Inflammatory macrophage treated with lipopolysaccharide for 1 hour (primary cell): ENCODE measurements around the gene DYNC2LI1.

Source experiments
- DNase-seq, 2 donors: peaks; one replicate each; pipeline ENCODE4 v3.0.0-alpha.2; 2020 to 2022

DYNC2LI1 gene

DNA sequence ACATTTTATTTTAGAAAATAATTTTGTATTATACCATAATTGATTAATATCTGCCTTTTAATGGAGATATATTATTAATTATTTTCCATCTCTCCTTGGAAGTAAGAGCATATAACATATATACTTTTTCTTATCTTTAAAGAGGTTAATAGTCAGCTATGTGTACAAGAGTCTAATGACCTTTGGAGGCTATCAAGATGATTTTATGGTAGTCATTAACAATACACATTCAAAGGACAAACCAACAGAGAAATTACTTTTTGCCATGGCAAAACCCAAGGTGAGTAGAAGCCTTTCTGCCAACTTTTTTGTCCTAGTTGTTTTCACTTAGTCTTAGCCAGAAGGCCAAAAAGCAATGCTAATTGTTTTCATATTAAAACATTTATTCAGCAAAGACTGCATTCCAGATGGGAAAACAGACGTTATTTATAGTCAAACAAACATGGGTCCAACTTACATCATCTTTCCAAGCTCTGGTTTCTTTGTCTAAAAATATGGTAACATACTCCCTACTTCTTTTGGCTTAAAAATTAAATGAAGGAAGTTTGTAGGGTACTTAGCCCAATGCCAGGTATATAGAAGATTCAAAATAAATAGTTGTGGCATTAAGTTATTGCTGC is 9.6 kb upstream of the DYNC2LI1 start:
- DNase-seq, result no peak

DNA sequence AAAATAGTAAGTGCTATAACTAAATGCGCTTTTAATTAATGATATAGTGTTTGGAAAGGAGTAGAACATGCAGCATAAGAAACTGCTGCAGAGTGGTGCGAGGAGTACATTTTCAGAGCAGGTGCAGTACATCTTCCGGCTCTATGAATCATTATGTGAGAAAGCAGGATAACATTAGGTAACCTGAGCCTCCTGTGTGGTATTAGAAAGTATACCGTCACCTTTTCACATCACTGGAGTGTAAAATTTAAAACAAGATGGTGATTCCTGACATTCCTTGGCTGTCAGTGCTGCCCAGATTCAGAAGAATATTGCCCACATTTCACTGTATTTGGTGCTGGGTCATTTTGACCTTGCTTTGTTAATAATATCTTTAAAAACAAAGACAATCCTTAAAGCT is 7.8 kb upstream of the DYNC2LI1 start:
- DNase-seq, result no peak

DNA sequence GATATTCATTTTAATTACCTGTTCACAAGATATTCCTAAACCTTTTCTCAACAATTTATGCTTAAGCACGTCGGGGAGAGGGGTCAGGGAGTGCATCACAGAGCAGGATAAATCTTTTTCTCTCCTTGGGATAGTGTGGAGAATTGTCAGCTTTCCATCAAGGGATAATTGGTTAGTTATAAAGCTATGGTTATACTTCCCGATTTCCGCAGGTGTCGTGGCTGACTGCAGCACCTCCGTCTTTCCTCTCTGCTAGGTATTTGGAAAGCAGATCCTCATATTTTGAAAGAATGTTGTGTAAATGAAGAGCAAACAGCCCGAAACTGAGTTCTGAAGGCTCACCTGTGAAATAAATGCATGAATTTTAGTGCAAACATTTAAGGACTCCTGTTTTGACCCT is 778 bp downstream of the DYNC2LI1 start:
- DNase-seq, result no peak

DNA sequence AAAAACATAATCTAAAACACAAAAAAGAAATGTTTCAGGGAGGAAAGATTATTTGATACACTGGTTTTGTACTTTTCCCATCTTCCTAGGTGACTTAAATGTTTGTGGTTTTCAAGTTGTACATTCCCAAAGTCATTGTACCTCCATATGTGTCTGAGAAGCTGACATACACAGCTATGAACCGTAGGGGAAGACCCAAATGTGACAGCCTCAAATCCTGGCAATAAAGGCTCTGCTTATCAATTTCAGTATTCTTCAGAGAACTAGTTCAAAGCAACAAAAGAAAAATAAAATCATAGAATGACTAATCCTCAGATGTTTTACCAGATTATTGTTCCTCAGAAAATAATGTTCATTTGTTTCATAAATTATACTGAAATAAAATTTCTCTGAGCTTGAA is 2.5 kb downstream of the DYNC2LI1 start:
- DNase-seq, result no peak

DNA sequence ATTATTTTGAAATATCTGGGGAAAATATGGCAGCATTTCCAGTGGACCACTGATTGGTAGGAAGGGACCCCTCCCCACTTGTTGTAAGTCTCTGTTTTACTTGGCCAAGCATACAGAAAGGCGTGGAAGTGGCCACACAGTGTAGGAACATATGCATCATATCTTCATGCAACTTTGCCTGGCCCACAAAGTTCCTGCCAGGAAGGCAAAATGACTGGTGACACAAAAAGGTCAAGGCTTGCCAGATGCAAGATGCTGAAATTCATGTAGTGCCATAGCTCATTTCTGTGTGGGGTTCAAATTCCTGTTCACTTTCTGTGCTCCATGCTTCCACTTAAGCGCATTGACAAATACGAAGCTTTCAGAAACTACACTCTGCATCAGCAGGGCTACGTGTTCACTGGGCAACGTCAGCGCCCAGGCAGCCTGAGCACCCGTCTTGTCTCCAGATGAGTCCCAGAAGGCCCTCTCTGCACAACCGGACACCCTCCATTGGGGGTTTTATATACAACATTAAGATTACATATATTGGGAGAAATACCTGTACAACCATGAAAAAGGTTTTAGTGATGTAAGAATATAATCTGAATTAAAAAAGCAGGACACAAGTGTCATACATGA is 3.6 kb downstream of the DYNC2LI1 start:
- DNase-seq, result no peak

DNA sequence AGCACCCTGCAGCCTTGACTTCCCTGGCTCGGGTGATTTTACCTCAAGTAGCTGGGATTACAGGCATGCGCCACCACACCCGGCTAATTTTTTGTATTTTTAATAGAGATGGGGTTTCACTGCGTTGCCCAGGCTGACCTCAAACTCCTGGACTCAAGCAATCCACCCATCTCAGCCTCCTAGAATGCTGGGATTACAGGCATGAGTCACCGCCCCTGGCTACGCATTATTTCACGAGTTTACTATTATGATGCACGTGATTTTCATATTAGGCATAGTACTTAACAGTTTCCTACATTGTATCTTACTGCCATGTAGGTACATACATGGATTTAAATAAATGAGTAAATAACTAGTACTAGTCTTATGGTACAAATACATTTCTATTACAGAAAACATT is 4.4 kb downstream of the DYNC2LI1 start:
- no peak for DNase-seq

DNA sequence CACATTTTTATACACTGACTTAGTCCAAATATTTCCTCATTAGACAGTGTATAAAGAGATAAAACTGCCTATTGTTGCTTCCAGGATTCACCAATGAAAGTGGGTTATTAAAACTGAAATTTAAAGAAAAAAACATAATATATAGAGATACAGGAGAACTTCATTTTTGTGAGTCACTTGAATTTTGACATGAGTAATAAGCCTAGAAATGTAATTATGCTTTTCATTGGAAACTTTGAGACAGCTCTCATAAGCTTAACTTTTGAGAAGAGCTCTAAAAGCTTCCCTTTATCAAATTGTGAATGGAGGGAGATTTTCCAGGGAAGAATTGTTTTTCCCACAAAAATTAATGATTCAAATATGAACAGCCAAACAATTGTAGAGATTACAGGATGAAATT is 14.1 kb downstream of the DYNC2LI1 start:
- DNase-seq, result no peak

DNA sequence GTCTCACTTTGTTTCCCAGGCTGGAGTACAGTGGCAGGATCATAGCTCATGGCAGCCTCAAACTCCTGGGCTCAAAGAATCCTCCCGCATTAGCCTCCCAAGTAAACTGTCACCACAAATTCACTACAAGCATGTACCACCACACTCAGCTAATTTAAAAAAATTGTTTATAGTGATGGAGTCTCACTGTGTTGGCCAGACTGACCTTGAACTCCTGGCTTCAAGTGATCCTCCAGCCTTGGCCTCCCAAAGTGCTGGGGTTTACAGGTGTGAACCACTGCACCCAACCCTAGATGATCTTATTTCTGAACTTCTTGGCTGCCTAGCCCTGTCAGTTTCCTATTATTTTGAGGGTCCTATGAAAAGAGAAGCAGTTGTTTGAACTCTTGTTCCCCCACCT is 14.8 kb downstream of the DYNC2LI1 start:
- no peak for DNase-seq

DNA sequence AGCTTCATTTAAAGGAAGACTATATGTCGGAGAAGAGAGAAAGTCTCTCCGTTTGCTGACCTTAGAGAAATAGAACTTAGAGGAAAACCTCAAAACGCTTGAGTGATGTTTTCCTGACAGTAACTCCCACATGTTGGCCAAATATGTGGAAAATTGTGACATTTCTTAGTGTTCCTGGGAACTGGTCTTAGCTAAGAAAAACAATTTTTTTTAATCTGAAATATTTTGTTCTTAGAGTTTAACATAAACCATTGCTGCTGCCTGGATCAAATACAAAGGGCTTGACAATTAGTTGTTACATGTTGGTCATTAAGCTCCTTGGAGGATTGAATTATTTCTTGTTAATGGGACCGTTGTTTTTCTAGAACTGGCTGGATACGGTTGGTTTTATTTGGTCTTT is 16.3 kb downstream of the DYNC2LI1 start:
- DNase-seq, result no peak

DNA sequence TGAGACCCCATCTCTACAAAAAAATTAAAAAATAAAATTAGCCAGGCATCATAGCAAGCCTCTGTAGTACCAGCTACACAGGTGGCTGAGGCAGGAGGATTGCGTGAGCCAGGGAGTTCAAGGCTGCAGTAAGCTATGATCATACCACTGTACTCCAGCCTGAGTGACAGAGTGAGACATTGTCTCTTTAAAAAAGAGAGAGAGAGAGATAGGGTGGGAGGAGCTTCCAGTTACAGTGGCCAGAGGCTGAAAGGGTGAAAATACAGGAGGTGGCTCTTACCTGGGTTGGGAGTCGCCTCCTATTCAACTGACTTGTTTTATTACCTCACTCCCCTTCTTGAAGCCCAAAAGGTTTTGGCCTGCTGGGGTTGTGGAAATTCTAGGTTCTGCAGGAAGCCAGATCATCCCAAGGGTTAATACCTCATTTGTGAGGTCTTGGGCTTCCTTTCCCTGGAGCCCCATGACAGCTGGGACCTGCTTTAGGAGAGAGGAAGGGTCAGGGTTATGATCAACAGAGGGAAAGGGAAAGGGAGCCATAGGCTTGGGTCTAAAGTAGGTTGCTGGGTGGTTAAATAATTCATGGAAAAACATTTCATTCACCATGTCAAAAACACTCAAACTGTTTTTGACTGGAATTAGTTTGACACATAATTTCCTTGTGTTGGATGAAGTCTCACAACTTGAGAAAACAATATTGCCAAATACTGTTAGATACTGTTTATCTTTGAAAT is 17.4 kb downstream of the DYNC2LI1 start:
- DNase-seq, result no peak

DNA sequence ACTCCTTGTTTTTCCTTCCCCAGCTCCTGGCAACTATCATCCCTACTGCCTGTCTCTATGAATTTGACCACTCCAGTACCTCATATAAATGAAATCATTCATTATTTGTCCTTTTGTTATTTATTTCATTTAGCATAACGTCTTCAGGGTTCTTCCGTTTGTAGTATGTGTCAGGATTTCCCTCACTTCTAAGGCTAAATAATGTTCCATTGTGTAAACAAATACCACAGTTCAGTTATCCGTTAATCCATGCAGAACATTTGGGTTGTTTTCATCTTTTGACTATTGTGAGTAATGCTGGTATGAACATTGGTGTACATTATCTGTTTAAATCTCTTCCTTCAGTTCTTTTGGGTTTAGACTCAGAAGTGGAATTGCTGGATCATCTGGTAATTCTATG is 18.8 kb downstream of the DYNC2LI1 start:
- no peak for DNase-seq

DNA sequence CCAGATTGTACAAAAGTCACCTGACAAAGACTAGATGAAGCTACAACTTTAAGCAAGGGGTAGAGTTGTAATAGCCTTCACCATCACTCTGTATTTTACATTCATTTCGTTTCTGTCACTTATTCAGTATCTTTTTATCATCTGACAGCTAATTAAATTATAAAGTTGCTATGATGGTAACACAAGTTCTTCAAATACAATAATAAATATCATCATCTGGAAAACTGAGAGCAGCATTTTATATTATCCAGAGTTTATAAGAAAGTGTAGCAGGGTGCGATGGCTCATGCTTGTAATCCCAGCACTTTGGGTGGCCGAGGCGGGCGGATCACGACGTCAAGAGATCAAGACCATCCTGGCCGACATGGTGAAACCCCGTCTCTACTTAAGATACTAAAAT is 21.1 kb downstream of the DYNC2LI1 start:
- no peak for DNase-seq

DNA sequence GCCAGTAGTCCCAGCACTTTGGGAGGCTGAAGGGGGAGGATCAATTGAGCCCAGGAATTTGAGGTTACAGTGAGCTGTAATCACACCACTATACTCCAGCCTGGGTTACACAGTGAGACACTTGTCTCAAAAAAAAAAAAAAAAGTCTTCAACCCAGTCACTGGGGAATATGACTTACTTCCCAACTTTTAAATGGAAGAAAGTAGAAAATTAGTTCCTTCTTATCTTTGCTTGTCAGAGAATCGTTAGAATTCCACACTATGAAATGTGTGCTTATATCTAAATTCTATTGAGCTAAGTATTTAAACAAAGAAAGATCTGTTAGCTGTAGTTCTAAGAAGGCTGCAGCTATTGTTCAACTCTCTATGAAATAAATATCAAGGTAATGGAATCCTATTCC is 22.4 kb downstream of the DYNC2LI1 start:
- no peak for DNase-seq

DNA sequence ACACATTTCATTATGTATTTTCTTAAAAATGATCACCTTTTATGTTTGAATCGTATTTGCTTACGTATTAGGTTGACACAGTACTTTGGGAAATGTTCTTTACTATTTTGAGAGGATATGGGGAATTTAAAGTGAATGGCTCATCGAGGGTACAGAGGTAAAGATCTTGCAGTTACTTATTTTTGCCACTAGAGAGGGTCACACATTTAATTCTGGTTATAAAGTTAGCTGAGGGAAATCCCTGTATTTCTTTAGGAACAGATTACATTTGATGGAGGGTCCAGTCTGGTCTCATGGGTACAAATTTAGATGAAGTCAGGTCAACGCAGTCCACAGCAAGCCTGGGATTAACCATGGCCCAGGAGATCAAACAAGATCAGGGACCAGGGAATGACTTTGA is 24.5 kb downstream of the DYNC2LI1 start:
- no peak for DNase-seq

DNA sequence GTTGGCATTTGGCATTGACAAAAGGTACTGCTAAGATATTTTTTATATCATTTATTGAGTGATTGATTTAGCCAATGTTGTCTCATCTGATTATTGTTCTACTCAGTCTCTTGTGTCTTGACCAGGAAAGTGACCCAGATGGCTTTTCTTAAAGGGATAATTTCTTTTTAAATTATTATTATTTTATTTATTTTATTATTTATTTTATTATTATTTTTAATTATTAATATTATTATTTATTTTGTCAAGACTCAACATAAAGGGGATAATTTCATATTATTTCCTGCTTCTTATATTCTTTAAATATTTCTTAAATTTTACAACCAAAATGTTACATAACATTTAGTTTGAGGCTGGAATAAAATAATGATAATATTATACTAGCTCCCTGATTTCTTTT is 27.1 kb downstream of the DYNC2LI1 start:
- no peak for DNase-seq

DNA sequence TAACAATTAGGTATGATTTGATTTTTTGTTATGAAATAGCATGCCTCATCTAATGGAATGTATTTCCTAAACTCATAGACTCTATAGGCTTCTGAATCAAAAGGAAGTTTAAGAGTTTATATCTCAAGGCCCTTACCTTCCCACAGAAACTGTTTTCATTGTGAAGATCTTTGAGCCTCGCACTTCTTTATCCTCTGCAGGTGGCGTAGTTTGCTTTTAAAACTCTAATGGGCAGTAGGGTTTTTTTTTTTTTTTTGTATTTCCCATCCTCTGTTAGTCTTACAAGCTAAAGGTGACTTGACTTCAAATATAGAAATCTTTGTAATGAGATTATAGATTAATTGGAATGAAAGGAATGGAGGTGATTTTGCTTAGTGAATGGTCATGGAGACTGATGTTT is 28.3 kb downstream of the DYNC2LI1 start:
- no peak for DNase-seq

DNA sequence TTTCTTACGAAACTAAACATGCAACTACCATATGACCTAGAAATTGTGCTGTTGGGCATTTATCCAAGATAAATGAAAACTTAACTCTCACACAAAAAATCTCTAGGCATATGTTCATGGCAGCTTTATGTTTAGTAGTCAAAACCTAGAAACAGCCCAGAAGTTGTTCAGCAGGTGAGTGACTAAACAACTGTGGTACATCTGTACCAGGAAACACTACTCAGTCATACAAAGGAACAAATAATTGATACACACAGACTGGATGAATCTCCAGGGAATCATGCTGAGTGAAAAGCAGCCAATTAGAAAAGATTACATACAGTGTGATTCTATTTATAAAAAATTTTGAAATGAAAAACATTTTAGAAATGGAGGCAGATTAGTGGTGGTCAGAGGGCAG is 29.3 kb downstream of the DYNC2LI1 start:
- DNase-seq, result no peak

DNA sequence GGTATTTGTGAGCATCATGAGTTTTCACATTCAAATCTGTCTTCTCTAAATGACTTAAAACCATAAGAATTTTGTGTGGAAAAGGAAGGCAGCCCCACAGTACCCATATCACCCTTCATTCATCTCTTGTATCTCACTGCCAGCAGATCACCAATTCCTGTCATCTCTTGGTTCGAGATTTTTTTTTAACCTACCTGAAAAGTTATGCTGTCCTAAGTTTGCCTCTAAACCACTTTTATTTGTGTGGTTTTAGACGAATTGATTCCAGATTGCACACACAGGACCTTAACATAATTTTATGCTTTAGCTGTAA is 32.8 kb downstream of the DYNC2LI1 start:
- DNase-seq, result no peak

DNA sequence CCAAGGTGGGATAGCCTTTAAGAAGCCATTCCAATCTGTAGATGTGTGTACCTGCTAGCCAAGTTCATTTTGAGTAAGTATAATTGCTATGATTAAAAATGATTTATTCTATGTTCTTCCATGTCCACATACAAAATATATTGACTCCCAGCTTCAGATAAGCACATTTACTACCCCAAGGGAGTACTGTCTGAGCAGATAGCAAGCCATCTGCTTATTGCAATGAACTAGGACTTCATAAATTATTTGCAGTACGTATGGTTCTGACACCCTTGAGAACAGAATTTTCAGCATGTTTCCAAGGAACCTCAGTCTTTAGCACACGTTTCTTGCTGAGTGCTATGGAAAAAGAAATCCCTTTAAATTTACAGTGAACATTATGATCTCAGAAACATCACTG is 36.6 kb downstream of the DYNC2LI1 start:
- DNase-seq, result no peak

DNA sequence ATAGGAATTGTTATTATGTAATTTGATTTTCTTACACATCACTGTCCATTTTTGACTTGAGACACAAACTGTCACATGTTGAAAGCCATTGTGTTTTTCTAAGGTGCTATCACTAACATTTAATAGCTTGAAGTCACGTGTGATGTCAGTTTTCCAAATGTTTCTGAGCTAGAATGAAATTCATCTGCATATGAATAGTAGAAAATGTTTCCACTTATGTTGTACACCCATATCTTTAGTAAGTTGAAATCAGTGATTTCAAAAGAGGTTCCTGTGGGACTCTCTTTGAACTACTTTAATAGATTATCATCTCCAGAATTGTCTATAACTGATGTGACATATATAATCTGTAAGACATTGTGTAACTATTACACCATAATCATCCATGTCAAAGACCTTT is 37.0 kb downstream of the DYNC2LI1 start:
- DNase-seq, result no peak

DNA sequence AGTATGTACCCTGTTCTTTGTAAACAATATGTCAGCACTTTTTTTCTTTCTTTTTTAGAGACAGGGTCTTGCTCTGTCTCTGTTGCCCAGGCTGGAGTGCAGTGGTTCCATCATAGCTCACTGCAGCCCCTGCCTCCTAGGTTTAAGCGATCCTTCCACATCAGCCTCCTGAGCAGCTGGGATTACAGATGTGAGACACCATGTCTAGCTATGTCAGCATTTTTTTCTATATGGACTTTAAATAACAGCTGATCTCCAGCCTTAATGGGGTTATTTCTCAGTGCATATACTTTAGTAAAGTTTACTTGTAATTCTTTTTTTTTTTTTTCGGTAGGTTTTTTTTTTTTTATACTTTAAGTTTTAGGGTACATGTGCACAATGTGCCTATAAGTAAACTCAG is 38.2 kb downstream of the DYNC2LI1 start:
- no peak for DNase-seq

DNA sequence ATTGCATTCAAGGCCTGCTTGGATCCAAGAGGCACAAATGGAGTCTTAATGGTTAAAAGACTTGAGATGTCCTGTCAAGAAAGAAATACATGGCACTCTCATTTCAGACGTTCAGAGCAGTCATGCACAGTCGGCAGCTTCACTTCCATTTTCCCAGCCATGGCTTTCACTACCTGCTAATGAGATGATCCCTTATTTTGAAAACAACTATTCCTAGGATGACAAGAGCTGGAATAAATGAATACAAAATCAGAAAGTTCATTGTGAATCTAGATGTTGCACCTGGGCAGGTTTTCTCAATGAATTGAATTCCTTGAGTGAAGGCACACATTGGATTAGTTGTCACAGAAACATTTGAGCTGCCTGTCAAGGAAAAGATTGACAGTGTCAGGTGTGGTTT is 39.1 kb downstream of the DYNC2LI1 start:
- no peak for DNase-seq

DNA sequence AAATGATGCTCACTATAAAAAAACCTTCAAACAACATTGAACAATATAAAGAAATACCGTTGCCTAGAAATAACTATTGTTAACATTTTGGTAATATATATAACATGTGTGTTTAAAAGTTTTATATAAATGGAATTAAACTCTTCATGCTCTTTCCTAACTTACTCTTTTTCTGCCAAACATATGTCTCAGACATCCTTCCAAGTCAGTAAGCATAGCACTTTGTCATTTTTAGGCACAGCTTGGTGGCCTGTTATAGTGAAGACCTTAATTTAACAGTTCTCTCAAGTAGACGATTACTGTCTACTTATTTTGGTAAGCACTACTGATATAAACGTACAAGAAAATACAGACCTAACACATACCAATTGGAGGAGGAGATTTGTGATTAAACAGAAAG is 40.9 kb downstream of the DYNC2LI1 start:
- DNase-seq, result no peak

DNA sequence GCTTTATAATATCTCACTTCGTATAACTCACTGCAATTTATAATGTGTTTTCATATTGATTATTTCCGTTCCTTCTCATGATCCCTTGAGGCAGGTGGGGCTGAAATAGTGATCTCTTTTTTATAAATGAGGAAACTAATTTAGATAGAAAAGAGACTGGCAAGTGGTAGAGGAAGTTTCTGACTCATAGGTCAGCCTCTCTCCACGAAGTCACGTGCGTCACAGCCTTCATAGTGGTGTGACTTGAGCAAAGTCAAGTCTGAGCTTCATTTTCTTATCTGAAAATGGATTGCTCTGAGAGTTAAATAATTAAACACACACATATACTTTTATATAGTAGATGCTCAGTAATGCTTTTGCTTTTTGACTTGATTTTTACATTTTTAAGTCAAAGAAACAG is 44.9 kb downstream of the DYNC2LI1 start:
- DNase-seq, result peak; percentile 60
